NT2/D1 (cell line): ENCODE results near the gene KRT14.

Source experiments
- DNase-seq: peaks from one replicate; pipeline ENCODE4 v3.0.0-alpha.2; 2011; ENCODE audit warnings: low read depth, low spot score
- H3K27me3 ChIP-seq: 2 replicates; pipeline ENCODE4 v1.6.0; 2011; ENCODE audit warnings: mild to moderate bottlenecking; ENCODE audit not compliant: insufficient read length, insufficient read depth
- H3K36me3 ChIP-seq: 2 replicates; pipeline ENCODE4 v1.6.1; 2011; ENCODE audit warnings: mild to moderate bottlenecking, low read length, mixed read lengths; ENCODE audit not compliant: insufficient read depth, insufficient read length
- H3K4me1 ChIP-seq: 2 replicates; pipeline ENCODE4 v1.5.1; 2011; ENCODE audit not compliant: insufficient read depth, insufficient read length
- H3K4me3 ChIP-seq: 2 replicates; pipeline ENCODE4 v1.5.1; 2011; ENCODE audit warnings: low read depth; ENCODE audit not compliant: insufficient read length
- H3K9ac ChIP-seq: 2 replicates; pipeline ENCODE4 v1.6.0; 2011; ENCODE audit warnings: low read depth; ENCODE audit not compliant: insufficient read length
- H3K9me3 ChIP-seq: 2 replicates; pipeline ENCODE4 v1.5.1; 2011; ENCODE audit warnings: mild to moderate bottlenecking, low read length; ENCODE audit not compliant: insufficient read depth
- SUZ12 ChIP-seq: IDR thresholded peaks from 2 replicates; pipeline ENCODE4 v1.6.1; 2011; ENCODE audit not compliant: insufficient read length, insufficient read depth; ENCODE audit errors: extremely low read depth
- YY1 ChIP-seq: IDR thresholded peaks from 2 replicates; pipeline ENCODE4 v1.6.1; 2011; ENCODE audit not compliant: insufficient read length, insufficient read depth
- ZNF274 ChIP-seq: IDR thresholded peaks from 2 replicates; pipeline ENCODE4 v1.6.1; 2011; ENCODE audit warnings: mild to moderate bottlenecking, low read depth, low read length

Gene KRT14

GRCh38 chr17:41556306-41556705 is 30.4 kb downstream of the KRT14 start:
- H3K27me3 ChIP-seq: no peaks in the 10 kb centered on the region
- TF ChIP-seq SUZ12 (no peak), ZNF274 (no peak), YY1 (no peak)
- H3K4me3 ChIP-seq: no peak overlapping the region
- DNase-seq: no peak
- H3K4me1 ChIP-seq: no peaks in the 10 kb centered on the region
- H3K36me3 ChIP-seq: no peaks in the 10 kb centered on the region
- H3K9ac ChIP-seq: no peak overlapping the region
- H3K9me3 ChIP-seq: no peaks in the 10 kb centered on the region

GRCh38 chr17:41555105-41555887 is 31.4 kb downstream of the KRT14 start:
- DNase-seq: no peak
- no peak overlapping the region for H3K4me3 ChIP-seq
- no peaks in the 10 kb centered on the region for H3K9me3 ChIP-seq
- no peaks in the 10 kb centered on the region for H3K36me3 ChIP-seq
- H3K27me3 ChIP-seq: no peaks in the 10 kb centered on the region
- no peak for TF ChIP-seq YY1
- no peak for TF ChIP-seq ZNF274
- no peak for TF ChIP-seq SUZ12
- no peaks in the 10 kb centered on the region for H3K4me1 ChIP-seq
- no peak overlapping the region for H3K9ac ChIP-seq

- TF ChIP-seq YY1 (no peak), ZNF274 (no peak), SUZ12 (no peak)
- no peak overlapping the region for H3K9ac ChIP-seq
Measured at GRCh38 chr17:41553987-41554680, 32.6 kb downstream of the KRT14 start.

GRCh38 chr17:41553176-41553575 is 33.5 kb downstream of the KRT14 start:
- no peaks in the 10 kb centered on the region for H3K36me3 ChIP-seq
- TF ChIP-seq YY1 (no peak), SUZ12 (no peak), ZNF274 (no peak)
- no peaks in the 10 kb centered on the region for H3K9me3 ChIP-seq
- no peak for DNase-seq
- no peak overlapping the region for H3K4me3 ChIP-seq
- no peaks in the 10 kb centered on the region for H3K27me3 ChIP-seq
- no peak overlapping the region for H3K9ac ChIP-seq
- peaks cover under 1% of the 10 kb centered on the region for H3K4me1 ChIP-seq

More at GRCh38 chr17:41553987-41554680, 32.6 kb downstream of the KRT14 start:
- Histone ChIP-seq H3K36me3 (no peaks in the 10 kb centered on the region), H3K27me3 (no peaks in the 10 kb centered on the region), H3K4me1 (no peaks in the 10 kb centered on the region), H3K9me3 (no peaks in the 10 kb centered on the region), H3K4me3 (no peak overlapping the region)
- DNase-seq: no peak

- TF ChIP-seq ZNF274 (no peak), SUZ12 (no peak), YY1 (no peak)
- Histone ChIP-seq H3K27me3 (no peaks in the 10 kb centered on the region), H3K4me3 (no peak overlapping the region), H3K9me3 (no peaks in the 10 kb centered on the region), H3K36me3 (no peaks in the 10 kb centered on the region), H3K4me1 (peaks cover 8% of the 10 kb centered on the region), H3K9ac (no peak overlapping the region)
- DNase-seq: no peak
Measured at GRCh38 chr17:41552455-41552854, 34.2 kb downstream of the KRT14 start.

- H3K4me1 ChIP-seq: peaks cover 9% of the 10 kb centered on the region
- no peaks in the 10 kb centered on the region for H3K27me3 ChIP-seq
- H3K36me3 ChIP-seq: no peaks in the 10 kb centered on the region
- no peaks in the 10 kb centered on the region for H3K9me3 ChIP-seq
- H3K9ac ChIP-seq: no peak overlapping the region
- no peak for DNase-seq
- H3K4me3 ChIP-seq: no peak overlapping the region
- no peak for TF ChIP-seq SUZ12
- no peak for TF ChIP-seq ZNF274
- no peak for TF ChIP-seq YY1
Measured at GRCh38 chr17:41551365-41551764, 35.3 kb downstream of the KRT14 start.

GRCh38 chr17:41549596-41550039 is 37.1 kb downstream of the KRT14 start:
- Histone ChIP-seq H3K9ac (no peak overlapping the region), H3K4me3 (no peak overlapping the region)
- no peak for TF ChIP-seq SUZ12
- TF ChIP-seq ZNF274: no peak
- TF ChIP-seq YY1: no peak

More at GRCh38 chr17:41549596-41550039, 37.1 kb downstream of the KRT14 start:
- no peak for DNase-seq
- Histone ChIP-seq H3K4me1 (peaks cover 11% of the 10 kb centered on the region), H3K9me3 (no peaks in the 10 kb centered on the region), H3K36me3 (no peaks in the 10 kb centered on the region), H3K27me3 (no peaks in the 10 kb centered on the region)
